ENCODE measurements around the gene AOAH.
A peak's percentile ranks its signal among the peaks of the same experiment; 100 is the strongest.
"Not testable (repeated sequence)": the region's sequence is repeated elsewhere in the genome, so short reads cannot be mapped to it uniquely, and the experiment has no call there.

Gene AOAH

GRCh38 chr7:36468370-36469101 is 255.8 kb downstream of the AOAH start:
- DNase-seq (ENCODE audit: low read depth): peak; percentile 64
- no peak overlapping the region for H3K4me3 ChIP-seq (ENCODE audit: low read depth, low read length)

- DNase-seq (ENCODE audit: low read depth); H3K4me3 ChIP-seq (ENCODE audit: low read depth, low read length): not testable (repeated sequence)
Measured at GRCh38 chr7:36466001-36466400, 258.3 kb downstream of the AOAH start.

- H3K4me3 ChIP-seq (ENCODE audit: low read depth, low read length): no peak overlapping the region
- DNase-seq (ENCODE audit: low read depth): no peak
Measured at GRCh38 chr7:36464271-36464670, 260.0 kb downstream of the AOAH start.
